Left lung (tissue), 10 donors: ENCODE measurements around the gene GPC1. TPM values are rescaled to one million over a fixed set of nuclear protein-coding genes. Genes with fewer than 3 reads are reported as not detected.

ENCODE experiments used
- ATAC-seq: fragments of 200-7000 bp; cut with Tn5 transposase; one replicate; pipeline ENCODE4 v1.9.1; 2020; ENCODE audit warnings: moderate library complexity
- DNase-seq, 4 donors: peaks; one replicate each; pipeline ENCODE4 v3.0.0-alpha.2; 2013 to 2020
- H3K27ac ChIP-seq, 2 donors: fragments of 200-600 bp; sonication (generic) in 1 of 2; one replicate each; pipeline versions ENCODE4 v1.5.0 to v1.8.0; 2020 to 2021
- H3K27me3 ChIP-seq, 2 donors: fragments of 200-600 bp; sonication (generic) in 1 of 2; one replicate each; pipeline versions ENCODE4 v1.5.0 to v1.8.0; 2020 to 2021
- H3K36me3 ChIP-seq, 2 donors: fragments of 200-600 bp; sonication (generic) in 1 of 2; one replicate each; pipeline versions ENCODE4 v1.5.0 to v1.8.0; 2020 to 2021
- H3K4me1 ChIP-seq, 2 donors: fragments of 200-600 bp; one replicate each; pipeline ENCODE4 v1.8.0; 2021
- H3K4me3 ChIP-seq, 2 donors: fragments of 200-600 bp; sonication (generic) in 1 of 2; one replicate each; pipeline versions ENCODE4 v1.5.0 to v1.8.0; 2020 to 2021; ENCODE audit warnings: mild to moderate bottlenecking in 1 of 2
- H3K9me3 ChIP-seq, 2 donors: fragments of 200-600 bp; sonication (generic) in 1 of 2; one replicate each; pipeline versions ENCODE4 v1.5.0 to v1.8.0; 2020 to 2021
- CTCF ChIP-seq, 2 donors: fragments of 200-600 bp; sonication (generic) in 1 of 2; IDR thresholded peaks; one replicate each; pipeline versions ENCODE4 v1.5.0 to v1.8.0; 2021; ENCODE audit warnings: antibody characterized with exemption in 2 of 2
- intact Hi-C, 2 donors: fragments of 100-400 bp; cut with DNase I; formaldehyde crosslinking; loops; one replicate each; pipeline versions ENCODE4 v1.11.2 to v1.14.2; 2022
- polyA plus RNA-seq, 6 donors: library from polyadenylated mRNA; unstranded; fragments of 120-200 nt; gene quantifications; one replicate each; pipeline ENCODE4 v1.2.1, GENCODE V29; 2013; ENCODE audit not compliant: insufficient read length in 6 of 6
- total RNA-seq, 2 donors: library from RNA; stranded (reverse); fragmentation: NEBNext Ultra II Directional; extraction: Animal tissue kit (Norgen Biotek cat#: 25700); gene quantifications; one replicate each; pipeline ENCODE4 v1.2.1, GENCODE V29; 2021
- donor health status: DM: no; HTN: yes; CAD: no.
- donor health status: DM: no; HTN: no; CAD: no.

Gene GPC1
- total and polyA plus RNA-seq, 8 donors, result 24.6 to 63.4 (median 45.3) TPM

GRCh38 chr2:240404174-240404852, 31.1 kb upstream of the GPC1 start:
- intact Hi-C loops, result no loop called here
- H3K36me3 ChIP-seq, result no peaks in the 10 kb centered on the region
- H3K9me3 ChIP-seq, result no peaks in the 10 kb centered on the region
- DNase-seq (peak in 1 of 4 donors; percentile 34), ATAC-seq (no peak)
- H3K4me3 ChIP-seq, result no peak overlapping the region
- no peaks in the 10 kb centered on the region for H3K4me1 ChIP-seq
- H3K27me3 ChIP-seq, result peaks cover 0 to 16% of the 10 kb centered on the region in 2 donors
- no peak overlapping the region for H3K27ac ChIP-seq
- no peak for TF ChIP-seq CTCF (IDR thresholded peaks at IDR 0.05)

DNA sequence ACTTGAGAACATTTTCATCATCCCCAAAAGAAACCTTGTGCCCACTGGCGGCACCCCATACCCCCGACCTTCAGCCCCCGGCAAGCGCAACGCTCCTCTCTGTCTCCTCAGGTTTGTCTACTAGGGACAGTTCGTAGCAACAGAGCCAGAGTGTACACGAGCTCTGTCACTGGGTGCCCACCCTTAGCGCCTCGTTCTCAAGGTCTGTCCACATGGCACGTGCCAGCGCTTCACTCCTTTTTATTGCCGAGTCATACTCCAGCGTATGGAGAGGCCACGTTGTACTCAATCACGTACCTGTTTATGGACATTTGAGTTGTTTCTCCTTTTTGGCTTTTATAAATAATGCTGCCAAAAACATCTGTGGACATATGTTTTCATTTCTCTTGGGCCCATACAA, 30.3 kb upstream of the GPC1 start:
- Histone ChIP-seq H3K4me3 (no peak overlapping the region), H3K27ac (no peak overlapping the region), H3K4me1 (no peaks in the 10 kb centered on the region), H3K9me3 (no peaks in the 10 kb centered on the region), H3K27me3 (peaks cover 0 to 12% of the 10 kb centered on the region in 2 donors), H3K36me3 (no peaks in the 10 kb centered on the region)
- no peak for TF ChIP-seq CTCF (IDR thresholded peaks at IDR 0.05)
- peak in 2 of 4 donors; percentile 18 to 41 for DNase-seq
- ATAC-seq, result no peak
- intact Hi-C loops, result no loop called here

DNA sequence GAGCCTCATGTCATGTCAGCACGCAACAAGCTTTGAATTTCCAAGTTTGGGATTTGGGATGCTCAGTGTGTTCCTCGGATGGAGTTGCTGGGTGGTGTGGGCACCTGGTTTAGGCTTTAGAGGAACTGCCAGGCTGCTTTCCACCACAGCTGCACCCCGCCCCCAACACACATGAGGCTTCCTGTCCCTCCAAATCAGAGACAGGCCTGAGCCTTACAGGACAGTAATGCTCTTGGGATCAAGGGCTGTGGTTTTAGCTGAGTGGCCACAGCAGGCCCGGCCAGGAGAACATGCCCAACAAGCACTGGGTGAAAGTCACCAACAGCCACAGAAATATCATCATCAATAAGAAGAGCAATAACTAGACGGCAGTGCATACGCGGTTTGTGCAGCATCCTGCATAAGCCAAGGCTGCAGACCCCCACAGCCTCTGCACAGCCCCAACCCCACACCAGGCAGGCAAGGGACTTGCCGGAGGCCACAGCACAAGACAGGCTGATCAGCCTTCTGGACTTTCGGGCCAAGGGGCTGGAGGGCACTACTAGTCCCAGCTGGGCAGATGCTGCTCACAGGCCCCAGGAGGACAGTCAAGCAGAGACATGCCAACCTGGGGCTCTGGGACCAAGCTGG, 29.7 kb upstream of the GPC1 start:
- intact Hi-C loops, result no loop called here
- no peak for TF ChIP-seq CTCF (IDR thresholded peaks at IDR 0.05)
- DNase-seq (peak in 2 of 4 donors; percentile 21 to 58), ATAC-seq (no peak)
- Histone ChIP-seq H3K4me1 (no peaks in the 10 kb centered on the region), H3K27ac (no peak overlapping the region), H3K4me3 (no peak overlapping the region), H3K9me3 (no peaks in the 10 kb centered on the region), H3K27me3 (peaks cover 0 to 5% of the 10 kb centered on the region in 2 donors), H3K36me3 (no peaks in the 10 kb centered on the region)

DNA sequence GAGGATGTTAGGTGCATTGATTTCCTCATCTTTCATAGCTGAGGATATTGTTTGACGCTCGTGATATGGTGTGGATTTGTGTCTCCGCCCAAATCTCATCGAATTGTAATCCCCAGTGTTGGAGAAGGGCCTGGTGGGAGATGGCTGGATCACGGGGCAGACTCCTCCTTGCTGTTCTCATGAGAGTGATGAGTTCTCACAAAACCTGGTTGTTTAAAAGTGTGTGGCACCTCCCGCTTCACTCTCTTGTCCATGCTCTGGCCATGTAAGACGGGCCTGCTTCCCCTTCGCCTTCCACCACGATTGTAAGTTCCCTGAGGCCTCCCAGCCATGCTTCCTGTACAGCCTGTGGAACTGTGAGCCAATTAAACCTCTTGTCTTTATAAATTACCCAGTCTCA, 28.4 kb upstream of the GPC1 start:
- no peak for TF ChIP-seq CTCF (IDR thresholded peaks at IDR 0.05)
- ATAC-seq, result no peak
- no peak overlapping the region for H3K27ac ChIP-seq
- intact Hi-C loops, result no loop called here
- H3K9me3 ChIP-seq, result no peaks in the 10 kb centered on the region
- H3K4me1 ChIP-seq, result no peaks in the 10 kb centered on the region
- no peak overlapping the region for H3K4me3 ChIP-seq
- H3K36me3 ChIP-seq, result no peaks in the 10 kb centered on the region
- H3K27me3 ChIP-seq, result peaks cover 0 to 12% of the 10 kb centered on the region in 2 donors
- DNase-seq, result no peak

- H3K36me3 ChIP-seq, result no peaks in the 10 kb centered on the region
- H3K9me3 ChIP-seq, result no peaks in the 10 kb centered on the region
- TF ChIP-seq CTCF (IDR thresholded peaks at IDR 0.05), result no peak
- no peaks in the 10 kb centered on the region for H3K4me1 ChIP-seq
- H3K27me3 ChIP-seq, result peaks cover 0 to 22% of the 10 kb centered on the region in 2 donors
- ATAC-seq (no peak), DNase-seq (peak in 1 of 4 donors; percentile 5)
- intact Hi-C loops, result no loop called here
- no peak overlapping the region for H3K4me3 ChIP-seq
- H3K27ac ChIP-seq, result no peak overlapping the region
These were observed 25.5 kb upstream of the GPC1 start for GRCh38 chr2:240410004-240410403.
